ENCODE measurements around the gene LYPD4. TPM values are rescaled to one million over a fixed set of nuclear protein-coding genes. Genes with fewer than 3 reads are reported as not detected.
A peak's percentile ranks its signal among the peaks of the same experiment; 100 is the strongest.

The LYPD4 gene
- total RNA-seq, 1 donor from 2014 or later = not detected

GRCh38 chr19:41821003-41821735 lies 23.3 kb downstream of the LYPD4 start:
- no peaks in the 10 kb centered on the region for H3K36me3 Mint-ChIP-seq (ENCODE audit: low read depth, unreplicated experiment)
- H3K27me3 Mint-ChIP-seq (ENCODE audit: unreplicated experiment) = peaks cover 2% of the 10 kb centered on the region
- TF ChIP-seq CTCF (IDR thresholded peaks at IDR 0.05; ENCODE audit: unreplicated experiment) = peak; percentile 76
- H3K4me1 Mint-ChIP-seq (ENCODE audit: unreplicated experiment) = no peaks in the 10 kb centered on the region
- no peaks in the 10 kb centered on the region for H3K9me3 Mint-ChIP-seq (ENCODE audit: unreplicated experiment)
- H3K27ac Mint-ChIP-seq (ENCODE audit: unreplicated experiment) = no peak overlapping the region
- DNase-seq (ENCODE audit: low spot score) = peak; percentile 65
- H3K4me3 Mint-ChIP-seq (ENCODE audit: unreplicated experiment) = no peak overlapping the region

GRCh38 chr19:41816761-41817160 lies 27.7 kb downstream of the LYPD4 start:
- Mint-ChIP-seq H3K9me3 (ENCODE audit: unreplicated experiment) (no peaks in the 10 kb centered on the region), H3K36me3 (ENCODE audit: low read depth, unreplicated experiment) (no peaks in the 10 kb centered on the region), H3K4me3 (ENCODE audit: unreplicated experiment) (no peak overlapping the region), H3K27ac (ENCODE audit: unreplicated experiment) (no peak overlapping the region), H3K27me3 (ENCODE audit: unreplicated experiment) (peaks cover 2% of the 10 kb centered on the region), H3K4me1 (ENCODE audit: unreplicated experiment) (no peaks in the 10 kb centered on the region)
- no peak for DNase-seq (ENCODE audit: low spot score)
- no peak for TF ChIP-seq CTCF (IDR thresholded peaks at IDR 0.05; ENCODE audit: unreplicated experiment)

GRCh38 chr19:41815301-41815700 lies 29.2 kb downstream of the LYPD4 start:
- H3K4me1 Mint-ChIP-seq (ENCODE audit: unreplicated experiment) = no peaks in the 10 kb centered on the region
- H3K27ac Mint-ChIP-seq (ENCODE audit: unreplicated experiment) = no peak overlapping the region
- H3K9me3 Mint-ChIP-seq (ENCODE audit: unreplicated experiment) = no peaks in the 10 kb centered on the region
- no peak overlapping the region for H3K4me3 Mint-ChIP-seq (ENCODE audit: unreplicated experiment)
- H3K36me3 Mint-ChIP-seq (ENCODE audit: low read depth, unreplicated experiment) = no peaks in the 10 kb centered on the region
- no peak for DNase-seq (ENCODE audit: low spot score)
- no peaks in the 10 kb centered on the region for H3K27me3 Mint-ChIP-seq (ENCODE audit: unreplicated experiment)
- TF ChIP-seq CTCF (IDR thresholded peaks at IDR 0.05; ENCODE audit: unreplicated experiment) = no peak

GRCh38 chr19:41813911-41814310 lies 30.6 kb downstream of the LYPD4 start:
- TF ChIP-seq CTCF (IDR thresholded peaks at IDR 0.05; ENCODE audit: unreplicated experiment) = no peak
- no peak for DNase-seq (ENCODE audit: low spot score)
- Mint-ChIP-seq H3K4me3 (ENCODE audit: unreplicated experiment) (no peak overlapping the region), H3K27ac (ENCODE audit: unreplicated experiment) (no peak overlapping the region), H3K9me3 (ENCODE audit: unreplicated experiment) (no peaks in the 10 kb centered on the region), H3K27me3 (ENCODE audit: unreplicated experiment) (peaks cover 2% of the 10 kb centered on the region), H3K4me1 (ENCODE audit: unreplicated experiment) (no peaks in the 10 kb centered on the region), H3K36me3 (ENCODE audit: low read depth, unreplicated experiment) (no peaks in the 10 kb centered on the region)

- no peaks in the 10 kb centered on the region for H3K9me3 Mint-ChIP-seq (ENCODE audit: unreplicated experiment)
Observed at GRCh38 chr19:41811981-41812380, 32.5 kb downstream of the LYPD4 start.

More at GRCh38 chr19:41811981-41812380, 32.5 kb downstream of the LYPD4 start:
- Mint-ChIP-seq H3K36me3 (ENCODE audit: low read depth, unreplicated experiment) (no peaks in the 10 kb centered on the region), H3K4me1 (ENCODE audit: unreplicated experiment) (no peaks in the 10 kb centered on the region), H3K27me3 (ENCODE audit: unreplicated experiment) (peaks cover 6% of the 10 kb centered on the region), H3K27ac (ENCODE audit: unreplicated experiment) (no peak overlapping the region), H3K4me3 (ENCODE audit: unreplicated experiment) (no peak overlapping the region)
- TF ChIP-seq CTCF (IDR thresholded peaks at IDR 0.05; ENCODE audit: unreplicated experiment) = no peak
- no peak for DNase-seq (ENCODE audit: low spot score)

Measured in endothelial cell (in vitro differentiated cells).